OCI-LY3 (cell line): ENCODE measurements around the gene SLC12A7.

ENCODE experiments used
- H2AFZ ChIP-seq: fragments of 200-600, 300-600 bp; shearing (Covaris generic); 2 replicates; pipeline ENCODE4 v1.6.0; 2014; ENCODE audit warnings: antibody characterized with exemption, low read depth, low read length
- H3K27ac ChIP-seq: fragments of 200-600, 300-600 bp; sonication (generic); 2 replicates; pipeline ENCODE4 v1.5.1; 2014; ENCODE audit warnings: mild to moderate bottlenecking, low read length, moderate library complexity, mixed read lengths
- H3K27me3 ChIP-seq: fragments of 200-600, 300-600 bp; sonication (generic); 2 replicates; pipeline ENCODE4 v1.6.1; 2014; ENCODE audit warnings: low read depth, low read length, mixed read lengths
- H3K36me3 ChIP-seq: fragments of 200-600, 300-600 bp; sonication (generic); replicated peaks from 2 replicates; pipeline ENCODE3; 2014; ENCODE audit warnings: low read depth, low read length, mixed read lengths
- H3K4me1 ChIP-seq: fragments of 300-600, 200-600 bp; sonication (generic); 2 replicates; pipeline ENCODE4 v1.6.1; 2014; ENCODE audit warnings: low read length, mixed read lengths
- H3K4me2 ChIP-seq: fragments of 200-600, 300-600 bp; sonication (generic); 2 replicates; pipeline ENCODE4 v1.6.1; 2014; ENCODE audit warnings: low read length, mixed read lengths
- H3K4me3 ChIP-seq: fragments of 300-600, 200-600 bp; sonication (generic); 2 replicates; pipeline ENCODE4 v1.5.1; 2014; ENCODE audit warnings: antibody characterized with exemption, mild to moderate bottlenecking, low read length, moderate library complexity
- H3K79me2 ChIP-seq: fragments of 300-600, 200-600 bp; shearing (Covaris generic); 2 replicates; pipeline ENCODE4 v1.6.1; 2014; ENCODE audit warnings: mild to moderate bottlenecking, low read length, mixed read lengths
- H3K9ac ChIP-seq: fragments of 300-600, 200-600 bp; shearing (Covaris generic); 2 replicates; pipeline ENCODE4 v1.6.0; 2014; ENCODE audit warnings: mild to moderate bottlenecking, low read length, moderate library complexity
- H3K9me3 ChIP-seq: fragments of 200-600, 300-600 bp; shearing (Covaris generic); 2 replicates; pipeline ENCODE4 v1.6.1; 2014; ENCODE audit warnings: low read length, mixed read lengths; ENCODE audit not compliant: insufficient read depth
- H4K20me1 ChIP-seq: fragments of 200-600, 300-600 bp; sonication (generic); 2 replicates; pipeline ENCODE4 v1.6.1; 2016; ENCODE audit warnings: low read length, mixed read lengths; ENCODE audit not compliant: insufficient read depth
- EZH2phosphoT487 ChIP-seq: fragments of 200-600 bp; shearing (Covaris generic); IDR thresholded peaks from 2 replicates; pipeline ENCODE4 v1.6.1; 2018; ENCODE audit warnings: antibody characterized with exemption, mixed run types, low read depth
- TF ChIP-seq, protein P1 (sequence below): fragments of 200-600, 300-600 bp; sonication (generic); IDR thresholded peaks from 2 replicates; pipeline ENCODE4 v1.5.1; 2014; ENCODE audit warnings: antibody characterized with exemption, low read length, low read depth

SLC12A7 gene

DNA sequence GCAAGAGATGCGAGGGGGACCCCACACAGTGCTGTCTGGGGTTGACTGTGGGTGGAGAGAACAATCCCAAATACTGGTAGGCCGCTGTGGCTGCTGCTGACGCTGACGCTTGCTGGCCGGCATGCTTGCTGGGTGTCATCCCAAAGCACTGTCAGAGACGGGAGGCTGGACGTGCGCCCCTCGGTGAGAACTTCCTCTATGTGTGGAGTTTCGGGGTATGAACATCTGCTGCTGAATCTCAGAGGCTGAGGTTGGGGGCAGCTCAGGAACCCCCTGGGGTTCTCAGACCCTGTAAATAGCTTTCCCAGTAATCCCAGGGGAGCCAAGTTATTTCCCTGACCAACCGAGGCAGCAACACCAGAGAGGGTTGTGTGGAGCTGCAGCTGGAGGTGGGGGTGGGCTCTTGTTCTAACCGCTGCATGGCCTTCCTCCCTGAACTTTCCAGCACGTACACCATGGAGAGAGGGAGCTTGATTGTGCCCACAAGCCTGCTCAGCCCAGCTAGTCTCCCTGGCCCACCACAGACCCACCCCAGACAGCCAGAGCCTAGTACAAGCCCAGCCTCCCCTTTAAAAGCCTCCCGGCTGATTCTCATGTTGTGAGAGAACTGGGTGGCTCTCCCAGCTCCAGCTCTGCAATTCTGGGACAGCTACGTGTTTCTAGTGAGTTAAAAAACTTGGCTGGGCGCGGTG lies 21.8 kb upstream of the SLC12A7 start:
- Histone ChIP-seq H2AFZ (no peak overlapping the region; the same call in 1 of the 2 replicates), H3K79me2 (no peaks in the 10 kb centered on the region), H3K9ac (peak overlapping the region; percentile 48)

GRCh38 chr5:1133108-1133507 lies 21.2 kb upstream of the SLC12A7 start:
- Histone ChIP-seq H3K4me1 (peaks cover 75% of the 10 kb centered on the region), H3K27ac (peak overlapping the region; percentile 87), H3K27me3 (no peaks in the 10 kb centered on the region), H3K36me3 (no peaks in the 10 kb centered on the region), H3K9me3 (no peaks in the 10 kb centered on the region), H3K4me3 (peak overlapping the region; percentile 16; the same call in 1 of the 2 replicates), H3K79me2 (no peaks in the 10 kb centered on the region), H3K9ac (peak overlapping the region; percentile 48; the same call in 1 of the 2 replicates), H3K4me2 (peak overlapping the region; percentile 57), H4K20me1 (no peaks in the 10 kb centered on the region), H2AFZ (no peak overlapping the region; the same call in 1 of the 2 replicates)
- TF ChIP-seq, protein P1, sequence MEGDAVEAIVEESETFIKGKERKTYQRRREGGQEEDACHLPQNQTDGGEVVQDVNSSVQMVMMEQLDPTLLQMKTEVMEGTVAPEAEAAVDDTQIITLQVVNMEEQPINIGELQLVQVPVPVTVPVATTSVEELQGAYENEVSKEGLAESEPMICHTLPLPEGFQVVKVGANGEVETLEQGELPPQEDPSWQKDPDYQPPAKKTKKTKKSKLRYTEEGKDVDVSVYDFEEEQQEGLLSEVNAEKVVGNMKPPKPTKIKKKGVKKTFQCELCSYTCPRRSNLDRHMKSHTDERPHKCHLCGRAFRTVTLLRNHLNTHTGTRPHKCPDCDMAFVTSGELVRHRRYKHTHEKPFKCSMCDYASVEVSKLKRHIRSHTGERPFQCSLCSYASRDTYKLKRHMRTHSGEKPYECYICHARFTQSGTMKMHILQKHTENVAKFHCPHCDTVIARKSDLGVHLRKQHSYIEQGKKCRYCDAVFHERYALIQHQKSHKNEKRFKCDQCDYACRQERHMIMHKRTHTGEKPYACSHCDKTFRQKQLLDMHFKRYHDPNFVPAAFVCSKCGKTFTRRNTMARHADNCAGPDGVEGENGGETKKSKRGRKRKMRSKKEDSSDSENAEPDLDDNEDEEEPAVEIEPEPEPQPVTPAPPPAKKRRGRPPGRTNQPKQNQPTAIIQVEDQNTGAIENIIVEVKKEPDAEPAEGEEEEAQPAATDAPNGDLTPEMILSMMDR, result no peak
- TF ChIP-seq EZH2phosphoT487, result no peak

More for the DNA sequence above, 21.8 kb upstream of the SLC12A7 start:
- peak overlapping the region; percentile 57 for H3K4me2 ChIP-seq
- TF ChIP-seq, protein P1, result no peak
- TF ChIP-seq EZH2phosphoT487, result no peak
- peak overlapping the region; percentile 87 for H3K27ac ChIP-seq
- no peaks in the 10 kb centered on the region for H3K36me3 ChIP-seq
- peaks cover 80% of the 10 kb centered on the region for H3K4me1 ChIP-seq
- H3K9me3 ChIP-seq, result no peaks in the 10 kb centered on the region
- H3K27me3 ChIP-seq, result no peaks in the 10 kb centered on the region
- H4K20me1 ChIP-seq, result no peaks in the 10 kb centered on the region
- H3K4me3 ChIP-seq, result peak overlapping the region; percentile 16

DNA sequence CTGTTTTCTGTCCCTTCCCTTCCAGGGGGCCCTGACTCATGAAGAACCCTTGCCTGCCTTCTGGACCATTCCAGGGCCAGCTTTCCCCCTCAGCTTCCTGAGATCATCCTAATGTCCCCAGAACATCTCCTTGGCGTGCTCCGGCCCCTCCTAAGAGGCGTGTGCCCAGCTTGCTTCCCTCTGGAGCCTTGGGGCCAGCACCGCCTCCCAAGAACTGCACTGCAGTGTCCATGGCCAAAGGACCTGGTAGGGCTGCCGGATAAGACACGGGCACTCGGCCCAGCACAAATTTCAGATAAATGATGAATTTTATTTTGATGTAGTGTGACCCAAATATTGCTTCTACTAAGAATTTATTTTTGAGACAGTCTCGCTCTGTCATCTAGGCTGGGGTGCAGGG lies 20.7 kb upstream of the SLC12A7 start:
- Histone ChIP-seq H3K27ac (peak overlapping the region; percentile 87; the same call in 1 of the 2 replicates), H3K27me3 (no peaks in the 10 kb centered on the region), H2AFZ (no peak overlapping the region), H3K9me3 (no peaks in the 10 kb centered on the region), H4K20me1 (no peaks in the 10 kb centered on the region), H3K4me2 (no peak overlapping the region), H3K4me1 (peaks cover 70% of the 10 kb centered on the region), H3K79me2 (no peaks in the 10 kb centered on the region), H3K36me3 (no peaks in the 10 kb centered on the region), H3K9ac (no peak overlapping the region), H3K4me3 (no peak overlapping the region)
- TF ChIP-seq, protein P1, result no peak
- TF ChIP-seq EZH2phosphoT487, result no peak

GRCh38 chr5:1131726-1132125 lies 19.9 kb upstream of the SLC12A7 start:
- Histone ChIP-seq H3K4me1 (peaks cover 63% of the 10 kb centered on the region), H3K36me3 (no peaks in the 10 kb centered on the region), H3K4me3 (peak overlapping the region; percentile 77), H3K4me2 (peak overlapping the region; percentile 91), H3K79me2 (no peaks in the 10 kb centered on the region), H2AFZ (no peak overlapping the region), H3K27ac (peak overlapping the region; percentile 47), H3K9ac (peak overlapping the region; percentile 66; the same call in 1 of the 2 replicates), H3K27me3 (no peaks in the 10 kb centered on the region), H3K9me3 (no peaks in the 10 kb centered on the region), H4K20me1 (no peaks in the 10 kb centered on the region)
- no peak for TF ChIP-seq EZH2phosphoT487
- TF ChIP-seq, protein P1, result no peak
